Measurements from ENCODE around the gene F11R.

DNA sequence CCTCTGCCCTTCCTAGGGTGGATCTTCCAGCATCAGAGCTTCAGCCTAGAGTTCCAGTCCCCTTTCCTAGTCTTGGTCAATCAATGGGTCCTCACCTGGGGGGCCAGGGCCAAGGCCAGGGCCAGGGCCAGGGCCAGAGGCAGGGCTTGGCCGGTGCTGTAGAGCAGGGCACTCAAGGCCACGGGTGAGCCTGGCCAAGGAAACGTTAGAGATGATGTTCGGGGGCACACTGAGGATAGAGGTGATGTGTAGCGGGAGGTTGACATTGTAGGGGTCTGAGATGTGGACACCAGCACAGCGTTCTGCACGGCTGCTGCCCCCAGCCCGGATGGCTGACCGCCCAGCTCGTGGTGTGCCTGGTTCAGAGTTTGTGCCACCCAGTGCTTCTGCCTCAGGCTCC lies 30.3 kb upstream of the F11R start:
- no peak for TF ChIP-seq POLR2A (IDR thresholded peaks at IDR 0.05)
- TF ChIP-seq, protein P1, sequence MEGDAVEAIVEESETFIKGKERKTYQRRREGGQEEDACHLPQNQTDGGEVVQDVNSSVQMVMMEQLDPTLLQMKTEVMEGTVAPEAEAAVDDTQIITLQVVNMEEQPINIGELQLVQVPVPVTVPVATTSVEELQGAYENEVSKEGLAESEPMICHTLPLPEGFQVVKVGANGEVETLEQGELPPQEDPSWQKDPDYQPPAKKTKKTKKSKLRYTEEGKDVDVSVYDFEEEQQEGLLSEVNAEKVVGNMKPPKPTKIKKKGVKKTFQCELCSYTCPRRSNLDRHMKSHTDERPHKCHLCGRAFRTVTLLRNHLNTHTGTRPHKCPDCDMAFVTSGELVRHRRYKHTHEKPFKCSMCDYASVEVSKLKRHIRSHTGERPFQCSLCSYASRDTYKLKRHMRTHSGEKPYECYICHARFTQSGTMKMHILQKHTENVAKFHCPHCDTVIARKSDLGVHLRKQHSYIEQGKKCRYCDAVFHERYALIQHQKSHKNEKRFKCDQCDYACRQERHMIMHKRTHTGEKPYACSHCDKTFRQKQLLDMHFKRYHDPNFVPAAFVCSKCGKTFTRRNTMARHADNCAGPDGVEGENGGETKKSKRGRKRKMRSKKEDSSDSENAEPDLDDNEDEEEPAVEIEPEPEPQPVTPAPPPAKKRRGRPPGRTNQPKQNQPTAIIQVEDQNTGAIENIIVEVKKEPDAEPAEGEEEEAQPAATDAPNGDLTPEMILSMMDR (IDR thresholded peaks at IDR 0.05 in 4 of 5, conservative IDR thresholded peaks at IDR 0.05 in 1 of 5) = no peak
